GM12878 (cell line): Measurements from ENCODE around the gene SLC25A29. TPM values are rescaled to one million over a fixed set of nuclear protein-coding genes. Genes with fewer than 3 reads are reported as not detected.

ENCODE experiments used
- ATAC-seq: fragments of 200-7000 bp; cut with Tn5 transposase; 3 replicates; pipeline ENCODE4 v1.9.1; 2020; ENCODE audit warnings: mild to moderate bottlenecking, moderate library complexity
- BruUV-seq: library from RNA; stranded (reverse); fragments of 400-500 nt; replicated peaks from 2 replicates; lab custom pipeline; 2021; lab: Mats Ljungman, UMichigan
- CTCF ChIA-PET: fragments of 300-600 bp; sonication (Branson Sonifier 250); formaldehyde crosslinking; extraction: SDS; loops from one replicate; lab custom pipeline; 2021; ENCODE audit warnings: inconsistent platforms; lab: Yijun Ruan, JAX
- POLR2A ChIA-PET: fragments of 350-600 bp; formaldehyde crosslinking; extraction: SDS; loops from one replicate; lab custom pipeline; 2021; ENCODE audit warnings: inconsistent platforms; lab: Charles Lee
- RAD21 ChIA-PET: fragments of 300-600 bp; sonication (Branson Sonifier 250); formaldehyde crosslinking; loops from one replicate; lab custom pipeline; 2023; ENCODE audit warnings: antibody characterized with exemption; ENCODE audit not compliant: unreplicated experiment; lab: Charles Lee
- SMC1A ChIA-PET: fragments of 300-600 bp; sonication (Branson Sonifier 250); formaldehyde crosslinking; loops from one replicate; lab custom pipeline; 2023; ENCODE audit not compliant: unreplicated experiment, uncharacterized antibody; lab: Charles Lee
- DNase-seq: peaks from one replicate; pipeline ENCODE4 v3.0.0-alpha.2; 2011; ENCODE audit warnings: low read depth, low spot score
- FAIRE-seq: peaks from 3 replicates; lab custom pipeline; 2011; peaks lifted over from hg19 to GRCh38; lab: Jason Lieb, UNC
- H2AFZ ChIP-seq: 2 replicates; pipeline ENCODE4 v1.6.0; 2011; ENCODE audit warnings: low read depth, low read length, control low read depth; ENCODE audit not compliant: control insufficient read depth
- H3K27ac ChIP-seq: 2 replicates; pipeline ENCODE4 v1.5.1; 2011; ENCODE audit warnings: control low read depth; ENCODE audit not compliant: control insufficient read depth, insufficient read depth
- H3K27me3 ChIP-seq, 2 experiments: replicated peaks in 1 of 2; 2 replicates each; pipeline versions ENCODE4 v1.6.0 to v1.6.1; 2011; ENCODE audit warnings: low read length in 1 of 2; ENCODE audit not compliant: control insufficient read depth in 2 of 2, insufficient read depth in 2 of 2
- H3K36me3 ChIP-seq, 2 experiments: 2 replicates each; pipeline ENCODE4 v1.5.1; 2011; ENCODE audit warnings: low read length in 1 of 2; ENCODE audit not compliant: control insufficient read depth in 2 of 2, insufficient read depth in 2 of 2
- H3K4me1 ChIP-seq: 2 replicates; pipeline ENCODE4 v1.6.1; 2011; ENCODE audit warnings: mild to moderate bottlenecking, low read length, moderate library complexity, mixed read lengths; ENCODE audit not compliant: control insufficient read depth, insufficient read depth
- H3K4me2 ChIP-seq: 2 replicates; pipeline ENCODE4 v1.6.0; 2011; ENCODE audit warnings: control low read depth; ENCODE audit not compliant: control insufficient read depth, insufficient read depth
- H3K4me3 ChIP-seq: fragments of 200-600 bp; sonication (generic); 2 replicates; pipeline ENCODE4 v1.5.1; 2016
- H3K79me2 ChIP-seq: 2 replicates; pipeline ENCODE4 v1.6.0; 2011; ENCODE audit warnings: low read length; ENCODE audit not compliant: control insufficient read depth, insufficient read depth
- H3K9ac ChIP-seq: 2 replicates; pipeline ENCODE4 v1.8.0; 2011; ENCODE audit warnings: low read length, control low read depth, mixed read lengths; ENCODE audit not compliant: control insufficient read depth, insufficient read depth
- H3K9me3 ChIP-seq: replicated peaks from 3 replicates; pipeline ENCODE4 v1.5.1; 2011; ENCODE audit warnings: mild to moderate bottlenecking, low read length; ENCODE audit not compliant: control insufficient read depth, insufficient read depth
- H4K20me1 ChIP-seq: 2 replicates; pipeline ENCODE4 v1.6.0; 2011; ENCODE audit not compliant: control insufficient read depth, insufficient read depth
- CHD2 ChIP-seq: IDR thresholded peaks from 2 replicates; pipeline ENCODE4 v1.6.1; 2011; ENCODE audit warnings: low read depth, low read length, improper control_type of control experiment, borderline replicate concordance
- CREM ChIP-seq: IDR thresholded peaks from 2 replicates; pipeline ENCODE4 v1.6.1; 2014; ENCODE audit warnings: antibody characterized with exemption, low read depth
- FOS ChIP-seq: IDR thresholded peaks from 3 replicates; pipeline ENCODE4 v1.6.1; 2011; ENCODE audit warnings: borderline replicate concordance; ENCODE audit not compliant: insufficient read length; ENCODE audit errors: extremely low read depth
- MEF2B ChIP-seq: fragments of 450-650 bp; IDR thresholded peaks from 2 replicates; pipeline ENCODE4 v1.6.1; 2018; ENCODE audit warnings: mild to moderate bottlenecking, moderate library complexity; ENCODE audit not compliant: partially characterized antibody, poor library complexity, severe bottlenecking
- MYB ChIP-seq: fragments of 150-350 bp; IDR thresholded peaks from 2 replicates; pipeline ENCODE4 v1.6.1; 2014; ENCODE audit warnings: mild to moderate bottlenecking, low read depth, low read length, borderline replicate concordance
- MYC ChIP-seq: IDR thresholded peaks from 2 replicates; pipeline ENCODE4 v1.6.1; 2011; ENCODE audit warnings: mild to moderate bottlenecking, low read length, moderate library complexity, inconsistent platforms; ENCODE audit not compliant: insufficient read depth, insufficient replicate concordance, insufficient read length, severe bottlenecking
- POU2F2 ChIP-seq: IDR thresholded peaks from 3 replicates; pipeline ENCODE4 v1.6.1; 2011; ENCODE audit warnings: low read depth, mild to moderate bottlenecking, low read length, borderline replicate concordance
- PRDM15 ChIP-seq: fragments of 450-650 bp; formaldehyde crosslinking; IDR thresholded peaks from 2 replicates; pipeline ENCODE4 v1.4.0; 2020; ENCODE audit warnings: mild to moderate bottlenecking, moderate library complexity
- RAD21 ChIP-seq: IDR thresholded peaks from 2 replicates; pipeline ENCODE4 v1.6.1; 2011; ENCODE audit warnings: mild to moderate bottlenecking, low read depth, low read length, moderate library complexity; ENCODE audit not compliant: insufficient read depth
- REST ChIP-seq: IDR thresholded peaks from 2 replicates; pipeline ENCODE4 v1.6.1; 2012; ENCODE audit warnings: mild to moderate bottlenecking, low read depth, low read length
- RFX5 ChIP-seq: IDR thresholded peaks from 2 replicates; pipeline ENCODE4 v1.6.1; 2011; ENCODE audit warnings: low read depth, low read length, improper control_type of control experiment
- ZNF592 ChIP-seq: fragments of 450-650 bp; IDR thresholded peaks from 2 replicates; pipeline ENCODE4 v1.6.1; 2017; ENCODE audit warnings: mild to moderate bottlenecking, moderate library complexity
- WGBS: methylation state at CpG from one replicate; pipeline ENCODE4 v1.1.6; 2016; ENCODE audit warnings: low lambda C conversion rate; ENCODE audit not compliant: insufficient replicate concordance, insufficient coverage; ENCODE audit errors: missing lambda C conversion rate; 5-methylcytosine and 5-hydroxymethylcytosine counted together
- in situ Hi-C: fragments of 300-500 bp; cut with MboI; formaldehyde crosslinking; loops from 9 replicates; pipeline ENCODE4 v1.14.3; 2018; ENCODE audit warnings: mixed read lengths
- intact Hi-C: fragments of 100-400 bp; cut with micrococcal nuclease; formaldehyde crosslinking; loops from one replicate; pipeline ENCODE4 v1.14.2; 2022; ENCODE audit not compliant: unreplicated experiment
- polyA plus RNA-seq, 11 experiments: library from polyadenylated mRNA; depleted of rRNA in 4 of 11; unstranded in 6 of 11; stranded (reverse) in 5 of 11; fragments of >200 nt; fragmentation: Nextera tagmentation in 4 of 11; fragmentation: Illumina TruSeq in 1 of 11; extraction: Ambion mirVana in 4 of 11; extraction: Trizol in 1 of 11; gene quantifications; 1 replicate in 1 of 11; 2 replicates in 10 of 11; pipeline versions ENCODE4 v1.2.1 to v1.2.3, GENCODE V29; 2011 to 2016; ENCODE audit warnings: inconsistent platforms in 2 of 11, missing spikeins in 2 of 11, low read depth in 1 of 11
- total RNA-seq, 4 experiments: library from RNA; depleted of rRNA in 3 of 4; stranded (reverse); fragments of >200 nt in 3 of 4; fragmentation: Illumina TruSeq in 1 of 4; extraction: Trizol in 1 of 4; gene quantifications; 2 replicates each; pipeline versions ENCODE4 v1.2.1 to v1.2.3, GENCODE V29; 2013 to 2021

The SLC25A29 gene
- total and polyA plus RNA-seq, 10 of the 15 experiments (the other 5 are each of a cell fraction or from before 2014, with no cell fraction given) = 0.42 to 13.3 (median 4.0) TPM; not detected in 1

DNA sequence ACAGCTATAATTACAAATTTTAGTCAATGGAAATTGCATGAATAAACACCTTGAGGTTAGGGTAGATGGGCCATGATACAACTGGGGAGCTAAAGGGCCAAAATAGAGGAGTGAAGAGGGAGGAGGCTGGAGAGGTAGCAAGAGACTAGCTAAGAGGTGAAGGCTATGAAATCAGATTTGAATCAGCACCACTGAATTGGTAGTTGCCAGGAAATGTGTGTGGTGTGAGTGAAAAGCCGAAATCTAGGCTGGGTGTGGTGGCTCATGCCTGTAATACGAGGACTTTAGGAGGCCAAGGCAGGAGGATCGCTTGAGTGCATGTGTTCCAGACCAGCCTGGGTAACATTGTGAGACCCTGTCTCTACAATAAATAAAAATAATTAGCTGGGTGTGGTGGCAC lies 44.6 kb downstream of the SLC25A29 start:
- ChIA-PET RAD21 (no interaction called here), CTCF (interaction anchor here (0.9 to 1.8 kb wide), 4 partner anchors 11 to 68 kb away, joined by 3 to 6 read pairs (median 4); no protein-coding TSS in a partner anchor), SMC1A (interaction anchor here (0.7 to 1.5 kb wide), 3 partner anchors 11 to 20 kb away, joined by 3 to 6 read pairs (median 5); no protein-coding TSS in a partner anchor), POLR2A (interaction anchor here (0.6 kb wide), 1 partner anchor 20 kb away, joined by 4 read pairs; no protein-coding TSS in a partner anchor)
- DNase-seq = no peak
- Histone ChIP-seq H3K4me2 (peak overlapping the region; percentile 6), H3K27ac (peak overlapping the region; percentile 40), H3K4me3 (no peak overlapping the region), H2AFZ (no peak overlapping the region), H3K79me2 (peaks cover 79% of the 10 kb centered on the region), H4K20me1 (peaks cover 13% of the 10 kb centered on the region), H3K27me3 (no peaks in the 10 kb centered on the region), H3K36me3 (peaks cover 14 to 19% of the 10 kb centered on the region in 2 experiments), H3K9ac (no peak overlapping the region), H3K9me3 (no peaks in the 10 kb centered on the region; the same call in 2 of the 3 replicates), H3K4me1 (peaks cover 42% of the 10 kb centered on the region)
- FAIRE-seq = no peak
- in situ Hi-C loops = no loop called here
- 20% methylated on average over 3 of the region's 3 CpGs for WGBS
- peak; percentile 29 for ATAC-seq
- BruUV-seq = no TSS peak
- intact Hi-C loops = no loop called here
- TF ChIP-seq REST = no peak
- no peak for TF ChIP-seq ZNF592
- TF ChIP-seq MYB = no peak
- TF ChIP-seq RFX5 = no peak
- no peak for TF ChIP-seq MYC
- TF ChIP-seq CREM = no peak
- TF ChIP-seq POU2F2 = no peak
- no peak for TF ChIP-seq RAD21
- no peak for TF ChIP-seq MEF2B
- TF ChIP-seq PRDM15 (CRISPR knock-in tag) = no peak
- no peak for TF ChIP-seq FOS
- no peak for TF ChIP-seq CHD2
